AG10803 (cell line): ENCODE measurements around the gene ZP3.
"Not testable (repeated sequence)": the region's sequence is repeated elsewhere in the genome, so short reads cannot be mapped to it uniquely, and the experiment has no call there.

Experiments
- DNase-seq: peaks from one replicate; pipeline ENCODE4 v3.0.0; 2010; ENCODE audit warnings: low read depth
- H3K4me3 ChIP-seq: 2 replicates; pipeline ENCODE4 v1.5.1; 2011; ENCODE audit warnings: mild to moderate bottlenecking, low read length, control low read depth

ZP3 gene

GRCh38 chr7:76471556-76472221 lies 46.9 kb downstream of the ZP3 start:
- H3K4me3 ChIP-seq, DNase-seq: not testable (repeated sequence)

GRCh38 chr7:76473097-76473496 lies 48.3 kb downstream of the ZP3 start:
- not testable (repeated sequence) for H3K4me3 ChIP-seq, DNase-seq

- not testable (repeated sequence) for H3K4me3 ChIP-seq, DNase-seq
These were observed 51.5 kb downstream of the ZP3 start for GRCh38 chr7:76476280-76476679.

- H3K4me3 ChIP-seq, DNase-seq: not testable (repeated sequence)
These were observed 52.2 kb downstream of the ZP3 start for GRCh38 chr7:76476742-76477474.

- not testable (repeated sequence) for DNase-seq, H3K4me3 ChIP-seq
These were observed 54.9 kb downstream of the ZP3 start for GRCh38 chr7:76479628-76480027.

GRCh38 chr7:76480403-76481253 lies 55.9 kb downstream of the ZP3 start:
- H3K4me3 ChIP-seq, DNase-seq: not testable (repeated sequence)

- not testable (repeated sequence) for DNase-seq, H3K4me3 ChIP-seq
These were observed 57.9 kb downstream of the ZP3 start for GRCh38 chr7:76482660-76483059.

GRCh38 chr7:76483081-76483480 lies 58.3 kb downstream of the ZP3 start:
- DNase-seq, H3K4me3 ChIP-seq: not testable (repeated sequence)

- not testable (repeated sequence) for DNase-seq, H3K4me3 ChIP-seq
These were observed 59.7 kb downstream of the ZP3 start for GRCh38 chr7:76484456-76484855.

GRCh38 chr7:76485822-76486610 lies 61.3 kb downstream of the ZP3 start:
- H3K4me3 ChIP-seq, DNase-seq: not testable (repeated sequence)

- not testable (repeated sequence) for H3K4me3 ChIP-seq, DNase-seq
These were observed 61.9 kb downstream of the ZP3 start for GRCh38 chr7:76486618-76487017.

GRCh38 chr7:76487969-76488368 lies 63.2 kb downstream of the ZP3 start:
- DNase-seq, H3K4me3 ChIP-seq: not testable (repeated sequence)
